Fibroblast of mammary gland (primary cell): ENCODE data around the gene UBL4A.

Source experiments
- DNase-seq: peaks from one replicate; pipeline ENCODE4 v3.0.0-alpha.2; 2010; ENCODE audit warnings: low read depth
- H3K4me3 ChIP-seq: 2 replicates; pipeline ENCODE4 v1.5.1; 2011; ENCODE audit warnings: low read depth, mild to moderate bottlenecking, low read length, moderate library complexity; ENCODE audit not compliant: control insufficient read depth
- CTCF ChIP-seq: conservative IDR thresholded peaks from 2 replicates; pipeline ENCODE4 v1.5.1; 2011; ENCODE audit warnings: low read depth, low read length, inconsistent platforms; ENCODE audit not compliant: control insufficient read depth, insufficient read depth

The UBL4A gene

GRCh38 chrX:154529206-154529612, 42.8 kb upstream of the UBL4A start:
- TF ChIP-seq CTCF, result no peak
- DNase-seq, result peak; percentile 66
- H3K4me3 ChIP-seq, result no peak overlapping the region

GRCh38 chrX:154526901-154527675, 40.7 kb upstream of the UBL4A start:
- peak overlapping the region; percentile 24 for H3K4me3 ChIP-seq
- peak; percentile 57 for TF ChIP-seq CTCF
- DNase-seq, result peak; percentile 69

GRCh38 chrX:154525606-154526490, 39.4 kb upstream of the UBL4A start:
- no peak for TF ChIP-seq CTCF
- no peak for DNase-seq
- no peak overlapping the region for H3K4me3 ChIP-seq

- TF ChIP-seq CTCF, result no peak
- no peak for DNase-seq
- H3K4me3 ChIP-seq, result no peak overlapping the region
Measured at GRCh38 chrX:154519389-154519788, 33.0 kb upstream of the UBL4A start.

GRCh38 chrX:154517101-154517781, 30.8 kb upstream of the UBL4A start:
- no peak overlapping the region for H3K4me3 ChIP-seq
- no peak for TF ChIP-seq CTCF
- DNase-seq, result no peak

GRCh38 chrX:154516656-154517100, 30.3 kb upstream of the UBL4A start:
- peak; percentile 71 for DNase-seq
- no peak for TF ChIP-seq CTCF
- H3K4me3 ChIP-seq, result peak overlapping the region; percentile 51
